OCI-LY7 (cell line): ENCODE measurements around the gene EPB41L2. TPM values are rescaled to one million over a fixed set of nuclear protein-coding genes. Genes with fewer than 3 reads are reported as not detected.

ENCODE experiments used
- BruUV-seq: library from RNA; stranded (reverse); fragments of 400-500 nt; replicated peaks from 2 replicates; lab custom pipeline; 2021; lab: Mats Ljungman, UMichigan
- CTCF ChIA-PET: fragments of 300-600 bp; sonication (Branson Sonifier 250); formaldehyde crosslinking; loops from one replicate; lab custom pipeline; 2022; ENCODE audit warnings: antibody characterized with exemption; ENCODE audit not compliant: unreplicated experiment; lab: Charles Lee
- POLR2A ChIA-PET: fragments of 300-600 bp; sonication (Branson Sonifier 250); formaldehyde crosslinking; loops from one replicate; lab custom pipeline; 2022; ENCODE audit warnings: antibody characterized with exemption; lab: Charles Lee
- DNase-seq: peaks from one replicate; pipeline ENCODE4 v3.0.0-alpha.2; 2015; ENCODE audit warnings: low spot score
- H2AFZ ChIP-seq: fragments of 200-600 bp; sonication (generic), shearing (Covaris generic); 2 replicates; pipeline ENCODE4 v1.6.1; 2014; ENCODE audit warnings: mild to moderate bottlenecking, antibody characterized with exemption, low read length, moderate library complexity
- H3K27ac ChIP-seq: fragments of 200-600 bp; sonication (generic); 2 replicates; pipeline ENCODE4 v1.5.1; 2014; ENCODE audit warnings: mixed run types, low read depth, mild to moderate bottlenecking, moderate library complexity, low read length, inconsistent platforms; ENCODE audit not compliant: poor library complexity, severe bottlenecking
- H3K36me3 ChIP-seq: fragments of 200-600 bp; sonication (generic); 2 replicates; pipeline ENCODE4 v1.6.1; 2014; ENCODE audit warnings: mild to moderate bottlenecking, antibody characterized with exemption, low read length, moderate library complexity, mixed read lengths; ENCODE audit not compliant: insufficient read depth
- H3K4me1 ChIP-seq: fragments of 200-600 bp; sonication (generic); 2 replicates; pipeline ENCODE4 v1.5.1; 2014; ENCODE audit warnings: mild to moderate bottlenecking, low read length; ENCODE audit not compliant: insufficient read depth, poor library complexity, severe bottlenecking
- H3K4me2 ChIP-seq: fragments of 200-600 bp; sonication (generic); 2 replicates; pipeline ENCODE4 v1.6.1; 2014; ENCODE audit warnings: mild to moderate bottlenecking, low read length
- H3K4me3 ChIP-seq: fragments of 200-600 bp; sonication (generic); 2 replicates; pipeline ENCODE4 v1.5.1; 2014; ENCODE audit warnings: mild to moderate bottlenecking, low read depth, low read length; ENCODE audit not compliant: poor library complexity, severe bottlenecking
- H3K79me2 ChIP-seq: fragments of 200-600 bp; sonication (generic); 2 replicates; pipeline ENCODE4 v1.6.1; 2016; ENCODE audit warnings: low read depth, mild to moderate bottlenecking, low read length, moderate library complexity, mixed read lengths; ENCODE audit not compliant: insufficient read depth
- H3K9me2 ChIP-seq: fragments of 200-600 bp; sonication (generic); 2 replicates; pipeline ENCODE4 v1.6.1; 2016; ENCODE audit warnings: mild to moderate bottlenecking, low read length, mixed read lengths; ENCODE audit not compliant: insufficient read depth
- H3K9me3 ChIP-seq: fragments of 200-600 bp; sonication (generic); 2 replicates; pipeline ENCODE4 v1.6.1; 2014; ENCODE audit warnings: mild to moderate bottlenecking, mixed run types, low read length, mixed read lengths
- H4K20me1 ChIP-seq: fragments of 200-600 bp; sonication (generic); 2 replicates; pipeline ENCODE4 v1.6.1; 2014; ENCODE audit warnings: mild to moderate bottlenecking, antibody characterized with exemption, low read length, moderate library complexity, mixed read lengths; ENCODE audit not compliant: insufficient read depth
- CTCF ChIP-seq: fragments of 200-600 bp; sonication (generic); conservative IDR thresholded peaks from 2 replicates; pipeline ENCODE4 v1.5.1; 2014; ENCODE audit warnings: mild to moderate bottlenecking, antibody characterized with exemption, low read length, moderate library complexity, mixed read lengths
- EZH2phosphoT487 ChIP-seq: fragments of 200-600 bp; sonication (generic); IDR thresholded peaks from 2 replicates; pipeline ENCODE4 v1.6.1; 2018; ENCODE audit warnings: low read depth, borderline replicate concordance, mild to moderate bottlenecking, mixed run types, antibody characterized with exemption, low read length, moderate library complexity, mixed read lengths
- intact Hi-C: fragments of 100-400 bp; cut with micrococcal nuclease; formaldehyde crosslinking; loops from one replicate; pipeline ENCODE4 v1.10.0; 2022; ENCODE audit not compliant: unreplicated experiment
- total RNA-seq, 2 experiments: library from RNA; depleted of rRNA in 1 of 2; stranded (reverse); fragments of >200 nt in 1 of 2; shearing (Covaris generic) in 1 of 2; gene quantifications; 2 replicates each; pipeline ENCODE4 v1.2.3, GENCODE V29; 2014 to 2022

Gene EPB41L2
- total RNA-seq, 2 experiments from 2014 or later = 36.7 to 138 TPM

DNA sequence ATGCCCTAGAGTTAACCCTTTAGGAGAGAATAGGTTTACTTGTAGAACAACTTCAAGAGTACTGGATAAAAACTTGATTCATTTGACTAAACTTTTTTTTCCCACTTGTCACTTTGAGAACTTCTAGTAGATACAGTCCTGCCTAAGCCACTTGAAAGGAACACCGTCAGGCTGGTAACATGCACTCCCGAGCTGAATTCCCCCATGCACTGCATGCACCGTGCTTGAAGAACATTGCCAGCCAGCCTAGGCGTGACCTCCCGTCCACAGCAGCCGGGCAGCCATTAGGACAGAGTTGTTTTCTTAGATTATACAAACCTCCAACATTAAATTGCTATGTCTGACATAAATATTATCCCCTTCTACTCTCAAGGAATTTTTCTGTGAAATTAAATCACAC, 183.2 kb downstream of the EPB41L2 start:
- CTCF ChIA-PET = no interaction called here
- no peak overlapping the region for H3K4me2 ChIP-seq
- BruUV-seq = no TSS peak

GRCh38 chr6:130873746-130874145, 189.3 kb downstream of the EPB41L2 start:
- Histone ChIP-seq H3K79me2 (no peaks in the 10 kb centered on the region), H3K9me2 (no peaks in the 10 kb centered on the region), H3K9me3 (no peaks in the 10 kb centered on the region), H2AFZ (no peak overlapping the region), H3K4me3 (no peak overlapping the region), H3K4me2 (no peak overlapping the region), H3K27ac (no peak overlapping the region), H3K4me1 (no peaks in the 10 kb centered on the region), H3K36me3 (no peaks in the 10 kb centered on the region; the same call in 1 of the 2 replicates), H4K20me1 (no peaks in the 10 kb centered on the region)
- ChIA-PET POLR2A (interaction anchor here (0.6 to 0.7 kb wide), 2 partner anchors 90 kb away, joined by 3 to 6 read pairs; no protein-coding TSS in a partner anchor), CTCF (no interaction called here)
- TF ChIP-seq CTCF (no peak), EZH2phosphoT487 (no peak)
- no peak for DNase-seq
- intact Hi-C loops = no loop called here
- no TSS peak for BruUV-seq

More for the DNA sequence above, 183.2 kb downstream of the EPB41L2 start:
- Histone ChIP-seq H3K79me2 (no peaks in the 10 kb centered on the region), H2AFZ (no peak overlapping the region), H3K9me2 (no peaks in the 10 kb centered on the region), H3K4me3 (no peak overlapping the region), H3K9me3 (no peaks in the 10 kb centered on the region), H3K4me1 (no peaks in the 10 kb centered on the region), H4K20me1 (no peaks in the 10 kb centered on the region), H3K27ac (no peak overlapping the region), H3K36me3 (peaks cover 3% of the 10 kb centered on the region; the same call in 1 of the 2 replicates)
- intact Hi-C loops = loop anchor here (10.0 kb wide), 1 partner anchor 315 kb away; no protein-coding TSS in a partner anchor
- TF ChIP-seq EZH2phosphoT487 = no peak
- TF ChIP-seq CTCF = no peak
- no peak for DNase-seq
- POLR2A ChIA-PET = no interaction called here

GRCh38 chr6:130872250-130873095, 190.6 kb downstream of the EPB41L2 start:
- DNase-seq = peak; percentile 67
- POLR2A ChIA-PET = interaction anchor here (0.7 kb wide), 1 partner anchor 355 kb away, joined by 5 read pairs; no protein-coding TSS in a partner anchor
- Histone ChIP-seq H3K4me1 (no peaks in the 10 kb centered on the region), H3K79me2 (no peaks in the 10 kb centered on the region), H4K20me1 (no peaks in the 10 kb centered on the region), H3K9me2 (no peaks in the 10 kb centered on the region), H2AFZ (no peak overlapping the region), H3K4me3 (no peak overlapping the region), H3K9me3 (no peaks in the 10 kb centered on the region), H3K27ac (no peak overlapping the region), H3K36me3 (peaks cover under 1% of the 10 kb centered on the region; the same call in 1 of the 2 replicates), H3K4me2 (no peak overlapping the region)
- CTCF ChIA-PET = interaction anchor here (1.0 kb wide), 1 partner anchor 676 kb away, joined by 3 read pairs; no protein-coding TSS in a partner anchor
- TF ChIP-seq CTCF = peak; percentile 99
- TF ChIP-seq EZH2phosphoT487 = no peak
- BruUV-seq = no TSS peak
- intact Hi-C loops = loop anchor here (1.0 kb wide), 1 partner anchor 550 kb away; no protein-coding TSS in a partner anchor
